ENCODE results near the gene UROS.

GRCh38 chr10:125795637-125796190 lies 27.3 kb downstream of the UROS start:
- TF ChIP-seq CTCF (IDR thresholded peaks at IDR 0.05; ENCODE audit: low read depth, low read length, poor library complexity, severe bottlenecking) (no peak), EZH2phosphoT487 (IDR thresholded peaks at IDR 0.05; ENCODE audit: borderline replicate concordance, low read length) (no peak)
